WTC11 (cell line): ENCODE measurements around the gene GALNT2. TPM values are rescaled to one million over a fixed set of nuclear protein-coding genes. Genes with fewer than 3 reads are reported as not detected.

ENCODE experiments used
- ATAC-seq: fragments of 200-7000 bp; cut with Tn5 transposase; 2 replicates; pipeline ENCODE4 v1.10.0; 2021; ENCODE audit warnings: mild to moderate bottlenecking, moderate library complexity
- CTCF ChIA-PET: fragments of 300-600 bp; sonication (Branson Sonifier 250); formaldehyde crosslinking; loops from one replicate; lab custom pipeline; 2021; ENCODE audit warnings: antibody characterized with exemption; lab: Charles Lee
- POLR2A ChIA-PET: fragments of 350-600 bp; sonication (Branson Sonifier 250); formaldehyde crosslinking; loops from one replicate; lab custom pipeline; 2021; ENCODE audit warnings: antibody characterized with exemption; lab: Charles Lee
- DNase-seq: peaks from one replicate; pipeline ENCODE4 v3.0.0; 2021; ENCODE audit warnings: low spot score
- H3K27ac Mint-ChIP-seq: 2 replicates; pipeline ENCODE4 v1.8.0; 2021; ENCODE audit warnings: mixed read lengths
- H3K27me3 Mint-ChIP-seq: 2 replicates; pipeline ENCODE4 v1.8.0; 2021; ENCODE audit warnings: low read depth, mild to moderate bottlenecking, moderate library complexity, mixed read lengths
- H3K36me3 Mint-ChIP-seq: 2 replicates; pipeline ENCODE4 v1.8.0; 2021; ENCODE audit warnings: mixed read lengths
- H3K4me1 Mint-ChIP-seq: 2 replicates; pipeline ENCODE4 v1.8.0; 2022; ENCODE audit warnings: mixed read lengths
- H3K4me3 Mint-ChIP-seq: 2 replicates; pipeline ENCODE4 v1.8.0; 2021; ENCODE audit warnings: mild to moderate bottlenecking, moderate library complexity, mixed read lengths
- H3K9me3 Mint-ChIP-seq: 2 replicates; pipeline ENCODE4 v1.8.0; 2021; ENCODE audit warnings: mixed read lengths
- CREB1 ChIP-seq: sonication (generic); formaldehyde crosslinking; IDR thresholded peaks from 2 replicates; pipeline ENCODE4 v1.8.0; 2023; ENCODE audit warnings: mild to moderate bottlenecking, missing genetic modification reagents
- EMX1 ChIP-seq: fragments of 250-450 bp; sonication (Bioruptor Pico); IDR thresholded peaks from 2 replicates; pipeline ENCODE4 v1.8.0; 2021; ENCODE audit warnings: mild to moderate bottlenecking
- ETV6 ChIP-seq: sonication (generic); formaldehyde crosslinking; IDR thresholded peaks from 2 replicates; pipeline ENCODE4 v1.8.1; 2022; ENCODE audit warnings: mild to moderate bottlenecking, missing genetic modification reagents
- NFATC4 ChIP-seq: fragments of 250-450 bp; sonication (Bioruptor Pico); IDR thresholded peaks from 2 replicates; pipeline ENCODE4 v1.9.0; 2021; ENCODE audit warnings: mild to moderate bottlenecking
- NFYB ChIP-seq: sonication (generic); formaldehyde crosslinking; conservative IDR thresholded peaks from 2 replicates; pipeline ENCODE4 v1.8.0; 2022; ENCODE audit warnings: low read depth, missing genetic modification reagents
- NR2C2 ChIP-seq: sonication (generic); formaldehyde crosslinking; IDR thresholded peaks from 2 replicates; pipeline ENCODE4 v1.8.0; 2022; ENCODE audit warnings: mild to moderate bottlenecking, missing genetic modification reagents
- NR3C1 ChIP-seq: sonication (generic); formaldehyde crosslinking; conservative IDR thresholded peaks from 2 replicates; pipeline ENCODE4 v1.8.1; 2023; ENCODE audit warnings: low read depth, mild to moderate bottlenecking, missing genetic modification reagents
- SOX15 ChIP-seq: fragments of 250-450 bp; sonication (Bioruptor Pico); IDR thresholded peaks from 2 replicates; pipeline ENCODE4 v1.9.0; 2021; ENCODE audit warnings: mild to moderate bottlenecking
- SP1 ChIP-seq: sonication (generic); formaldehyde crosslinking; conservative IDR thresholded peaks from 2 replicates; pipeline ENCODE4 v1.8.1; 2022; ENCODE audit warnings: missing genetic modification reagents
- TCF7 ChIP-seq: sonication (generic); formaldehyde crosslinking; IDR thresholded peaks from 2 replicates; pipeline ENCODE4 v1.8.0; 2022; ENCODE audit warnings: mild to moderate bottlenecking, low read depth, missing genetic modification reagents, moderate library complexity
- ZNF138 ChIP-seq: sonication (generic); formaldehyde crosslinking; conservative IDR thresholded peaks from 2 replicates; pipeline ENCODE4 v1.8.1; 2022; ENCODE audit warnings: mild to moderate bottlenecking, moderate library complexity, missing genetic modification reagents
- ZNF396 ChIP-seq: fragments of 250-450 bp; sonication (Bioruptor Pico); IDR thresholded peaks from 2 replicates; pipeline ENCODE4 v1.8.0; 2021; ENCODE audit warnings: mild to moderate bottlenecking, moderate library complexity, borderline replicate concordance
- ZNF423 ChIP-seq: fragments of 250-450 bp; sonication (Bioruptor Pico); IDR thresholded peaks from 2 replicates; pipeline ENCODE4 v2.1.2; 2022; ENCODE audit warnings: mild to moderate bottlenecking, moderate library complexity
- total RNA-seq: library from RNA; stranded (reverse); gene quantifications from 3 replicates; pipeline ENCODE4 v1.2.3, GENCODE V29; 2021
- TF ChIP-seq, protein P1 (sequence below): sonication (generic); formaldehyde crosslinking; IDR thresholded peaks from 2 replicates; pipeline ENCODE4 v1.8.1; 2022; ENCODE audit warnings: missing genetic modification reagents, borderline replicate concordance
- TF ChIP-seq, protein P2 (sequence below): sonication (generic); formaldehyde crosslinking; IDR thresholded peaks from 2 replicates; pipeline ENCODE4 v1.8.1; 2023; ENCODE audit warnings: mild to moderate bottlenecking, missing genetic modification reagents, moderate library complexity
- TF ChIP-seq, protein P3 (sequence below): fragments of 200-600 bp; IDR thresholded peaks from 2 replicates; pipeline ENCODE4 v1.8.0; 2022; ENCODE audit warnings: antibody characterized with exemption
- TF ChIP-seq, protein P4 (sequence below): sonication (generic); formaldehyde crosslinking; IDR thresholded peaks from 2 replicates; pipeline ENCODE4 v1.8.0; 2023; ENCODE audit warnings: mild to moderate bottlenecking, missing genetic modification reagents
- TF ChIP-seq, protein P5 (sequence below): sonication (generic); formaldehyde crosslinking; IDR thresholded peaks from 2 replicates; pipeline ENCODE4 v1.8.0; 2022; ENCODE audit warnings: mild to moderate bottlenecking, missing genetic modification reagents

Gene GALNT2
- total RNA-seq, 1 experiment from 2014 or later = 74.8 TPM

DNA sequence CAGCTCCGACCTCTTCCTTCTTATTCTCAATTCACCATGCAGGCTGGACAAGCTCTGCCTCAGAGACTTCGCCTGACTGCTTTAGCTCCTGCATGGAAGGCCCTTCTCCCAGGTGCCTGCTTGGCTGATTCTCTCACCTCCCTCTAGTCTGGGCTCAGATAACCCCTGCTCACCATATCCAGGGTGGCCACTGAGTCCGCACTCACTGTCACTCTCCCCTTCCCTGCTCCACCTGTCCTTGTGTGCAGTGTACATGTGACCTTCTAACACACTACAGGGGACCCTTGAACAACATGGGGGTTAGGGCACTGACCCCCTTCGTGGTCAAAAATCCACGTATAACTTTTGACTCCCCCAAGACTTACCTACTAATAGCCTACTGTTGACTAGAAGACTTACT is 14.4 kb upstream of the GALNT2 start:
- H3K4me1 Mint-ChIP-seq = peaks cover 7% of the 10 kb centered on the region
- ATAC-seq (no peak), DNase-seq (no peak)
- no peak overlapping the region for H3K4me3 Mint-ChIP-seq
- CTCF ChIA-PET = no interaction called here
- POLR2A ChIA-PET = no interaction called here
- H3K27me3 Mint-ChIP-seq = peaks cover 8% of the 10 kb centered on the region
- no peaks in the 10 kb centered on the region; the same call in 1 of the 2 replicates for H3K36me3 Mint-ChIP-seq
- peaks cover 11% of the 10 kb centered on the region for H3K9me3 Mint-ChIP-seq
- H3K27ac Mint-ChIP-seq = no peak overlapping the region; the same call in 1 of the 2 replicates
- TF ChIP-seq TCF7 (CRISPR knock-in tag) (no peak), ZNF138 (CRISPR knock-in tag) (no peak), CREB1 (CRISPR knock-in tag) (no peak), NR3C1 (CRISPR knock-in tag) (no peak)
- TF ChIP-seq, protein P1, sequence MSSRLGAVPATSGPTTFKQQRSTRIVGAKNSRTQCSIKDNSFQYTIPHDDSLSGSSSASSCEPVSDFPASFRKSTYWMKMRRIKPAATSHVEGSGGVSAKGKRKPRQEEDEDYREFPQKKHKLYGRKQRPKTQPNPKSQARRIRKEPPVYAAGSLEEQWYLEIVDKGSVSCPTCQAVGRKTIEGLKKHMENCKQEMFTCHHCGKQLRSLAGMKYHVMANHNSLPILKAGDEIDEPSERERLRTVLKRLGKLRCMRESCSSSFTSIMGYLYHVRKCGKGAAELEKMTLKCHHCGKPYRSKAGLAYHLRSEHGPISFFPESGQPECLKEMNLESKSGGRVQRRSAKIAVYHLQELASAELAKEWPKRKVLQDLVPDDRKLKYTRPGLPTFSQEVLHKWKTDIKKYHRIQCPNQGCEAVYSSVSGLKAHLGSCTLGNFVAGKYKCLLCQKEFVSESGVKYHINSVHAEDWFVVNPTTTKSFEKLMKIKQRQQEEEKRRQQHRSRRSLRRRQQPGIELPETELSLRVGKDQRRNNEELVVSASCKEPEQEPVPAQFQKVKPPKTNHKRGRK = no peak
- TF ChIP-seq, protein P2, sequence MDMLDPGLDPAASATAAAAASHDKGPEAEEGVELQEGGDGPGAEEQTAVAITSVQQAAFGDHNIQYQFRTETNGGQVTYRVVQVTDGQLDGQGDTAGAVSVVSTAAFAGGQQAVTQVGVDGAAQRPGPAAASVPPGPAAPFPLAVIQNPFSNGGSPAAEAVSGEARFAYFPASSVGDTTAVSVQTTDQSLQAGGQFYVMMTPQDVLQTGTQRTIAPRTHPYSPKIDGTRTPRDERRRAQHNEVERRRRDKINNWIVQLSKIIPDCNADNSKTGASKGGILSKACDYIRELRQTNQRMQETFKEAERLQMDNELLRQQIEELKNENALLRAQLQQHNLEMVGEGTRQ = no peak

DNA sequence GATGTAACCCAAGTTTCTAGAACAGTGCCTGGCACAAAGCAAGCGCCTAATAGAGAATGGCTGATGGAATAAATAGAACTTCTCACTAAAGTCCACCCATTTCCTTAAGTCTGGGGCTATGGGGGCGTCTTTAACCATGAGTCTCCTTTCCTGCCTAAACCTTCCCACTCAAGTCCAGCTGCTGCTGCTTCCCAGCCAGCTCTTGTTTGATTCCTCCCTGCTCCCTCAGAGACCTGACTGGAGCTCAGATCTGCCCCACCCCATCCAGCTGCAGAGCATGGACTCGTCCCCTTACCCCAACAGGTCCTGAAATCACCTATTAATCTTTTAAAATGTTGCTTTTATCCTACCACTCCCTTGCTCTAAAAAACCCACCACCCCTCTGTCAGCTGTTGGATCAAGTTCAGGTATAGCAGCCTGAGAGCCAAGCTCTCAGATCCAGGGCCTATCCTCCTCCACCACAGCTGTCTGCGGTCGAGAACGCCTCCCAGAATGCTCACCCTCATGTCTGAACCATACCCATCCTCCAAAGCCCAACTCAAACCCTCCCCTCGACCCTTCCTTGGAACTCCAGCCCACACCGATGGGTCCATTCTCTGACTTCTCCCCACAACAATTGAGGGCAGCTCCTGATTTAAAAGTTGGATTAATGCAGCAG is 12.8 kb upstream of the GALNT2 start:
- Mint-ChIP-seq H3K9me3 (peaks cover 11% of the 10 kb centered on the region), H3K36me3 (no peaks in the 10 kb centered on the region; the same call in 1 of the 2 replicates), H3K4me1 (peaks cover 7% of the 10 kb centered on the region; the same call in 1 of the 2 replicates), H3K27ac (no peak overlapping the region), H3K4me3 (no peak overlapping the region), H3K27me3 (peaks cover 8% of the 10 kb centered on the region)
- ChIA-PET CTCF (no interaction called here), POLR2A (no interaction called here)
- DNase-seq = no peak
- ATAC-seq = no peak
- TF ChIP-seq, protein P3, sequence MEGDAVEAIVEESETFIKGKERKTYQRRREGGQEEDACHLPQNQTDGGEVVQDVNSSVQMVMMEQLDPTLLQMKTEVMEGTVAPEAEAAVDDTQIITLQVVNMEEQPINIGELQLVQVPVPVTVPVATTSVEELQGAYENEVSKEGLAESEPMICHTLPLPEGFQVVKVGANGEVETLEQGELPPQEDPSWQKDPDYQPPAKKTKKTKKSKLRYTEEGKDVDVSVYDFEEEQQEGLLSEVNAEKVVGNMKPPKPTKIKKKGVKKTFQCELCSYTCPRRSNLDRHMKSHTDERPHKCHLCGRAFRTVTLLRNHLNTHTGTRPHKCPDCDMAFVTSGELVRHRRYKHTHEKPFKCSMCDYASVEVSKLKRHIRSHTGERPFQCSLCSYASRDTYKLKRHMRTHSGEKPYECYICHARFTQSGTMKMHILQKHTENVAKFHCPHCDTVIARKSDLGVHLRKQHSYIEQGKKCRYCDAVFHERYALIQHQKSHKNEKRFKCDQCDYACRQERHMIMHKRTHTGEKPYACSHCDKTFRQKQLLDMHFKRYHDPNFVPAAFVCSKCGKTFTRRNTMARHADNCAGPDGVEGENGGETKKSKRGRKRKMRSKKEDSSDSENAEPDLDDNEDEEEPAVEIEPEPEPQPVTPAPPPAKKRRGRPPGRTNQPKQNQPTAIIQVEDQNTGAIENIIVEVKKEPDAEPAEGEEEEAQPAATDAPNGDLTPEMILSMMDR = no peak
- no peak for TF ChIP-seq NR2C2 (CRISPR knock-in tag)
- TF ChIP-seq NR3C1 (CRISPR knock-in tag) = no peak
- TF ChIP-seq ZNF396 (CRISPR knock-in tag) = no peak
- no peak for TF ChIP-seq NFATC4 (CRISPR knock-in tag)
- TF ChIP-seq EMX1 (CRISPR knock-in tag) = no peak
- TF ChIP-seq, protein P1 = no peak
- no peak for TF ChIP-seq ZNF423
- no peak for TF ChIP-seq CREB1 (CRISPR knock-in tag)
- TF ChIP-seq NFYB (CRISPR knock-in tag) = no peak
- TF ChIP-seq, protein P4, sequence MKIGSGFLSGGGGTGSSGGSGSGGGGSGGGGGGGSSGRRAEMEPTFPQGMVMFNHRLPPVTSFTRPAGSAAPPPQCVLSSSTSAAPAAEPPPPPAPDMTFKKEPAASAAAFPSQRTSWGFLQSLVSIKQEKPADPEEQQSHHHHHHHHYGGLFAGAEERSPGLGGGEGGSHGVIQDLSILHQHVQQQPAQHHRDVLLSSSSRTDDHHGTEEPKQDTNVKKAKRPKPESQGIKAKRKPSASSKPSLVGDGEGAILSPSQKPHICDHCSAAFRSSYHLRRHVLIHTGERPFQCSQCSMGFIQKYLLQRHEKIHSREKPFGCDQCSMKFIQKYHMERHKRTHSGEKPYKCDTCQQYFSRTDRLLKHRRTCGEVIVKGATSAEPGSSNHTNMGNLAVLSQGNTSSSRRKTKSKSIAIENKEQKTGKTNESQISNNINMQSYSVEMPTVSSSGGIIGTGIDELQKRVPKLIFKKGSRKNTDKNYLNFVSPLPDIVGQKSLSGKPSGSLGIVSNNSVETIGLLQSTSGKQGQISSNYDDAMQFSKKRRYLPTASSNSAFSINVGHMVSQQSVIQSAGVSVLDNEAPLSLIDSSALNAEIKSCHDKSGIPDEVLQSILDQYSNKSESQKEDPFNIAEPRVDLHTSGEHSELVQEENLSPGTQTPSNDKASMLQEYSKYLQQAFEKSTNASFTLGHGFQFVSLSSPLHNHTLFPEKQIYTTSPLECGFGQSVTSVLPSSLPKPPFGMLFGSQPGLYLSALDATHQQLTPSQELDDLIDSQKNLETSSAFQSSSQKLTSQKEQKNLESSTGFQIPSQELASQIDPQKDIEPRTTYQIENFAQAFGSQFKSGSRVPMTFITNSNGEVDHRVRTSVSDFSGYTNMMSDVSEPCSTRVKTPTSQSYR (CRISPR knock-in tag) = no peak
- TF ChIP-seq ETV6 = no peak
- TF ChIP-seq SP1 (CRISPR knock-in tag) = no peak
- TF ChIP-seq, protein P5, sequence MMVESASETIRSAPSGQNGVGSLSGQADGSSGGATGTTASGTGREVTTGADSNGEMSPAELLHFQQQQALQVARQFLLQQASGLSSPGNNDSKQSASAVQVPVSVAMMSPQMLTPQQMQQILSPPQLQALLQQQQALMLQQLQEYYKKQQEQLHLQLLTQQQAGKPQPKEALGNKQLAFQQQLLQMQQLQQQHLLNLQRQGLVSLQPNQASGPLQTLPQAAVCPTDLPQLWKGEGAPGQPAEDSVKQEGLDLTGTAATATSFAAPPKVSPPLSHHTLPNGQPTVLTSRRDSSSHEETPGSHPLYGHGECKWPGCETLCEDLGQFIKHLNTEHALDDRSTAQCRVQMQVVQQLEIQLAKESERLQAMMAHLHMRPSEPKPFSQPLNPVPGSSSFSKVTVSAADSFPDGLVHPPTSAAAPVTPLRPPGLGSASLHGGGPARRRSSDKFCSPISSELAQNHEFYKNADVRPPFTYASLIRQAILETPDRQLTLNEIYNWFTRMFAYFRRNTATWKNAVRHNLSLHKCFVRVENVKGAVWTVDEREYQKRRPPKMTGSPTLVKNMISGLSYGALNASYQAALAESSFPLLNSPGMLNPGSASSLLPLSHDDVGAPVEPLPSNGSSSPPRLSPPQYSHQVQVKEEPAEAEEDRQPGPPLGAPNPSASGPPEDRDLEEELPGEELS (CRISPR knock-in tag) = no peak
- TF ChIP-seq SOX15 (CRISPR knock-in tag) = no peak
